GM21360 (cell line): ENCODE measurements around the gene GRM4.
"Not testable (repeated sequence)": the region's sequence is repeated elsewhere in the genome, so short reads cannot be mapped to it uniquely, and the experiment has no call there.

ENCODE experiments used
- ATAC-seq: cut with Tn5 transposase; IDR thresholded peaks from one replicate; pipeline ENCODE4 v1.9.1; 2021; ENCODE audit warnings: mild to moderate bottlenecking, moderate library complexity; ENCODE audit not compliant: unreplicated experiment

GRM4 gene

DNA sequence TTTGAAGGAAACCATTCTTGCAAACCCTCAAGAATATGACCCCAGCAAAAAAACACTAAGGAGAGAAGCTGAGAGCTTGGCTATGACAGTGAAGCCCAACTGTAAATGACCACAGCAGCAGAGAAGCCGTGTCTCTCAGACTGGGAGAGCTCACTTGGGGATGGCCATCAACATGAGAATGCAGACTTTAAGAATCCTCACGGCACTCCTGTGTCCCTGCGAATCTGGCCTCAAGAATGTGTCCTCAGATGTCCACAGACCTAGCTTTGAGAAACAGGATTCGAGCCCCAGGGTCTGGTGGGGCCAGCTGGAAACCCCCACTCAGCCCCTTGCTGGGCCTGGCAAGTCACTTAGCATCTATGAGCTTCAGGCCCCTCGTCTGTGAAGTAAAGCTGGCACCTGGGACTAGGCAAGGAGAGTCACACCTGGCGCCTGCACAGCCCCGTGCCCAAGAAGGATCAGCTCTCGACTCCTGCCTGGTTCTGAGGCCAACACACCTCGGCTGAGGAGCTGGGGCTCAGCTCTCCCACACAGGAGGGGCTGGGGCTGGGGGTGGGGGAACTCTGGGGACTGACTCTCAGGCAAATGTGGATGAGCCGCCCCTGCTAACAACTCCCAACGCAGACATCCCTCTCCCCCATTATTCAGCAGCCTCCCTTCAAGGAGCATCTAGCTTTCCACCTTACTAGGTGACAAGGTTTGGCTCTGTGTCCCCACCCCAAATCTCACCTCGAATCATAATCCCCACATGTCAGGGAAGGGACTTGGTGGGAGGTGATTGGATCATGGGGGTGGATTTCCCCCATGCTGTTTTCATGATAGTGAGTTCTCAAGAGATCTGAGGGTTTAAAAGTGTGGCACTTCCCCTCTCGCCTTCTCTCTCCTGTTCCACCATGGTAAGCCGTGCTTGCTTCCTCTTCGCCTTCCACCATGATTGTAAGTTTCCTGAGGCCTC, 97.7 kb downstream of the GRM4 start:
- no peak for ATAC-seq

DNA sequence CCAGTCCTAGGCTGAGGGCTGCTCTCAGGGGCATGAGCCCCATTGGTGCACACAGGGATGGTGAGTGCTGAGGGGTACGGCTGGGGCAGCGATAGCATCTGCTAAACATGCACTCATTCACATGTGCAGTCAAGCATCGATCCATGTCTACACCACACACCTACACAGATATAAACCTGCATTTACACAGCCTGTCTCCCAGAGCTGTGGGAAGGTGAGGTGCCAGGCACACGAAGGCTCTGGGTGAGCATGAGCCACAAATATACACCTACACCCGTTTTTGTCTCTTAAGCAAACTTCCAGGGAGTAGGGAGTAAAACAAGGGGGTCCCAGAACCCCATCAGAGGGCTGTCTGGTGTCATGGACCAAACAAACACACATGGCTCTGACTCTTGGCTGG, 99.3 kb downstream of the GRM4 start:
- no peak for ATAC-seq

DNA sequence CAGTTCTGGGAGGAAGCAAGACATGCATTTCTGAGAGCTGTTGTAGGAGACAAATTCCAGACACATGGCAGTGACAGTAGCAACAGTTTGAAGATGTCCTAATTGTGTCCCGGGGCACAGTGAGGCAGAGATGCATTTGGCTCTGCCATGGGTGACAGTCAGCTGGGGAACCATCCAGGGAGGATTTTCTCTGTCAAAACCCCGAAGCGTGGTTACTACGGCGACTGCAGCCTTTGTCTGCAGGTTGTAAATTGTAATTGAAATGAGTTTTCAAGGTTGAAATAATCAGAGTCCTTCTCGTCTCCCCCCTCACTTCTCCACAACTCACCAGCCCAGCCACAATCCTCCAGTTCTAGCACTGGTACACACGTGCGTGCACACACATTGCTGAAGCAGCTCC, 100.1 kb downstream of the GRM4 start:
- ATAC-seq, result no peak

DNA sequence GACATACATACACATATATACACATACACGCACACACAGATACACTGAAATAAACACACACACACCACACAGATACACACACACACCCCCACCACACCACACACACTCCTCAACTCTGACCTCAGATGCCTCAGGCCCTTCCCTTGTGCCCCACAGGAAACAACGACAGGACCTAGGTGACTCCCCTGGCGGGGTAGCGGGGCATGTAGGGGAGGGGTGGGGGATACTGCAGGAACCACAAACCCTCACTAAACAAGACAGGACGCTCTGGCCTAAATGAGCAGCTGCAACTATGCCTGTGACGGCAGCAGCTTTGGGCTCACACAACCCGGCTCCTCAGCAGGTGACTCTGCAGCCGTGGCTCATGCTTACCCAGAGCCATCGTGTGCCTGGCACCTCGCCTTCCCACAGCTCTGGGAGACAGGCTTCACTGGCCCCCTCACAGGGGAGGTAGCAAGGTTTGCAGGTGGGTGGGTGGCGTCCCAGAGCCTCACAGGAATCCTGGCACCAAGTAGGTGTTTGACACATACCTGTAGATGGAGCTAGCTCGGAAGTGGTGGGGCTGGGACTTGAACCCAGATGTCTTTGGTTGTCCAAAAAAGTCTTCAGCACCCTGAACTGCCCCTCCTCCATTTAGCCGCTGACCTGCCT, 100.8 kb downstream of the GRM4 start:
- ATAC-seq, result no peak

DNA sequence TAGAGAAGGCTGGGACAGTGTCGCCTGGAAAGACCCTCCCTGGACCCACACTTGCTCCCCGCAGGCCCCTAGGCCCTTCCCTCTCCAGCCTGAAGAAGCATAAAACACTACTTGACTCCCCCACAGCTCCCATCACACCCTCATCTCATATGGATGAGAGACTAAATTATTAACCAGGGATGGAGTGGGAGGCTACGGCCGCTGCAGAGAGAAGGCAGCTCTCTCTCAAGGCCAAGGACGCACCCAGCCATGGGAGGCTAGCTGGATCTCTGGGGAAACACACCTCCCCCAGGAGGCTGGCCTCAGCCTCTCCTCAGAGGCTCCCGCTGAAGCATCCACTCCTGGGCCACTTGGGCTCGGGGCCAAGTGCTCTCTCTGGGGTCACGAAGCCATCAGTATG, 102.5 kb downstream of the GRM4 start:
- no peak for ATAC-seq

DNA sequence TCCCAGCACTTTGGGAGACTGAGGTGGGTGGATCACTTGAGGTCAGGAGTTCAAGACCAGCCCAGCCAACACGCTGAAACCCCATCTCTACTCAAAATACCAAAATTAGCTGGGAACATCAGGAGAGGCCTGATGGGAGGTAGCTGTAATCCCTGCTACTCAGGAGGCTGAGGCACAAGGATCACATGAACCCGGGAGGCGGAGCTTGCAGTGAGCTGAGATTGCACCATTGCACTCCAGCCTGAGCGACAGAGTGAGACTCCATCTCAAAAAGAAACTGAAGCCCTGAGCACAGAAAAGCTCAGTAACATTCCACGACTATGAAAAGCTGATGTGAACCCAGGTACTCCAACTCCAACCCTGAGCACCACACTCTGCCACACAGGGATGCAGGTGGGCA, 103.9 kb downstream of the GRM4 start:
- ATAC-seq, result not testable (repeated sequence)

DNA sequence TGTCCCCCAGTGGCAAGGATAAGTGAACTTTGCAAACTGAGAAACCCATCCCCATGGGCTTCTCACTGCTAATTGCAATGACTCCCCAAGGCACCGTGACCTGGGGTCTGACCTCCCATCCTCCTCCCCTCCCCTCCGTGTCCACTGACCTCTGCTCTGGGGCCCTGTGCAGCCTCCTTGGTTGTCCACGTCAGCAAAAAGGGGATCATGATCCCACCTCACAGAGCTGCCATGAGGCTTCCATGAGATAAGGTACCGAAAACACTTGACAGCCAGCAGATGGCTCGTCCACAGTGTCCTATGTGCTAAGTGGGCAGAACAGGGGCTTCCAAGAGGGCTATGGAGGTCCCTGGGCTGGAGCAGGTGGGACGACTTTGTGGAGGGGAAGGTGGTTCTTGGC, 104.5 kb downstream of the GRM4 start:
- ATAC-seq, result no peak

DNA sequence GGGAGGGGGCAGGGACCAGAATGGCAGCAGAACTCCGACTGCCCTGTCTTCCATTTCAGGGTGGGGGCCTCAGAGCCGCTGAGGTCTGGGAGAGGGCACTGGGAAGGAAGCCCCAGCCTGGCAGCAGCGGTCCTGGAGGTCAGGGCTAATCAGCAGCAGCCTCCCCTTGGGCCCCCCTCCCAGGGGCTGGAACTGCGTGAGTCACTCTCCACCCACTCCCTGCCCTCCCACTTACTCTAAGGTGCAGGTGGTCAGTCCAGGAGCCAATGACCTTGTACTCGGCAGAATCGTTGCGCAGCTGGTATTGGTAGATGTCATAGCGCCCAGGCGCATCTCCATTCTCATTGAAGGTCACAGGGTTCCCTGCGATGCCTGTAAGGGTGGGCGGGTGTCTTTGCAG, 105.9 kb downstream of the GRM4 start:
- no peak for ATAC-seq

DNA sequence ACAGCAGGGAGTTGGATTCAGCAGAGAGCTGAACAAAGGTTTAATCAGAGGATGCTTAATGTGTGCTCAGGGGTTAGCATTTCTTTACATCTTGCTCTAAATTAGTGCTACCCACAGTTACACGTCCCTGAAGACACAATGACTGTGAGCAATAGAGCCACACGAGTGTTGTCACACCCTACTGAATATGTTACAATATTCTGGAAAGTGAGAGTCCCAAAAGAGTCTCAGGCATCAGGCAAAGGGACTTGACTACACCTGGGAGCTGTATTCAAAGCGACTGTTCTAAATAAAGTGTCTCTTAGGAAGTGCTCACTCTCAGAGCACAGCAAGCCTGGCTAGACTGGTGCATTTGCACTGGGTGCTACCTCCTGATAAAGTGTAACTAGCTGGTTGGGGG, 108.7 kb downstream of the GRM4 start:
- no peak for ATAC-seq

DNA sequence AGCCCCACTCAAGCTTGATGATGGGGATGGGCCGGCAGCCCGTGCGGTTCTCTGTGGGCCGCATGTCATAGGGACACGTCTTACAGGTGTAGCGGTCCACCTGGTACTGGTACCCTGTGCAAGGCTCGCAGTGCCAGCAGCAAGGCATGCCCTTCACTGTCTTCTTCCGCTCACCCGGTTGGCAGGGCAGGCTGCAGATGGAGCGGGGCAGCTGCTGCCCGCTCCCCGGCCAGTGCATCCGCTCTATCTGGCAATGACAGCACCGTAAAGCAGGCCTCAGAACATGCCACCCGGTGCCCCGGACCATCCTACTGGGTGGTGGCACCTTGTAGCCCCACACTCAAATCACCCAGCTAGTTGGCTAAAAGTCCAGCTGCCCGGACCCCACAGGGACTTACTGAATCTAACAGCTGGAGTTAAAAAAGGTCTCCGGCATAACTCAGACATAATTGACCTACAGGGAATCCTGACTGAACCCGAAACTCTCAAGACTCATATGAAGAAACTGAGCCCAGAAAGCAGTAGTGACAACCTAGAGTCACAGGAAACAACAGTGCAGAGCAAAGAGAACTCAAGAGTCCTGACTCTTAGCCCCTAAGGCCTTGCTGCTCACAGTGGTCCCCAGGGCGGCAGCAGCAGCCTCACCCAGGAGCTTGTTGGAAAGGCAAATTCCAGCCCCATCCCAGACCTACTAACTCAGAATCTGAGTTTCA, 109.4 kb downstream of the GRM4 start:
- ATAC-seq, result no peak

DNA sequence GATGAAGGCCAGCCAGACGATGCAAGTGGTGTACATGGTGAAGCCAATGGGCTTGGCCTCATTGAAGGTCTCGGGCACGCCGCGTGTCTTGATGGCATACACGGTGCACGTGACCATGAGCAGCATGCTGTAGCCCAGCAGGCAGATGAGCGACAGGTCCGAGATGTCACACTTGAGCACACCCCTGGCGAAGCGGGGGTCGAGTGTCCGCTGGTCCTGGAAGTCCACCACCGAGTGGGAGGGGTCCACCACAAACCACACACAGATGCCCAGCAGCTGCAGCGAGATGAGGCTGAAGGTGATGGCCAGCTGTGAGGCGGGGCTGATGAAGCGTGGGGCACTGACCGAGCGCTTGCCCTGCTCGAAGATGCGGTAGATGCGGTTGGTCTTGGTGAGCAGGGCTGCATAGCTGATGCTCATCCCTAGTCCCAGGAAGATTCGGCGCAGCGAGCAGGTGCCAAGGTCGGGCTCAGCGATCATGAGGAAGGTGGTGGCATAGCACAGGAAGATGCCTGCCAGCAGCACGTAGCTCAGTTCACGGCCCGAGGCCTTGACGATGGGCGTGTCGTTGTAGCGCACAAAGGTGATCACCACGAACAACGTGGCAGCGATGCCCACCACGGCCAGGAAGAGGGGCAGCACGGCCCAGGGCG, 110.1 kb downstream of the GRM4 start:
- ATAC-seq, result no peak

DNA sequence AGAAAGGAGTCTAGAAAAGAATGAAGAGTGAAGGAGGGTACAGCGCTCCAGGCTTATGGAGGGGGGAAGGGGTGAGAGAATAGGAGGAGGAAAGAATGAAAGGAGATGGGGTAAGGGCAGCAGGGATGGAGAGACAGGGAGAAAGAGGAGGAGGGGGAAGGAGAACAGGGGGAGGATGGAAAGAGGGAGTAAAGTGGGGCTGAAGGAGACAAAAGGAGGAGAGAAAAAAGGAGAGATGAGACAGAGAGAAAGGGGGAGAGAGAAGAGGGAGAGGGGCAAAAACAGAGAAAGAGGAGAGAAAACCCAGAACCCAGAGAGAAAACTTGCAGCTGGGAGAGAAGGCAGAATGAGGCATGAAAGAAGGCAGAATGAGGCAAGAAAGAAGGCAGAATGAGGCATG, 110.7 kb downstream of the GRM4 start:
- no peak for ATAC-seq

DNA sequence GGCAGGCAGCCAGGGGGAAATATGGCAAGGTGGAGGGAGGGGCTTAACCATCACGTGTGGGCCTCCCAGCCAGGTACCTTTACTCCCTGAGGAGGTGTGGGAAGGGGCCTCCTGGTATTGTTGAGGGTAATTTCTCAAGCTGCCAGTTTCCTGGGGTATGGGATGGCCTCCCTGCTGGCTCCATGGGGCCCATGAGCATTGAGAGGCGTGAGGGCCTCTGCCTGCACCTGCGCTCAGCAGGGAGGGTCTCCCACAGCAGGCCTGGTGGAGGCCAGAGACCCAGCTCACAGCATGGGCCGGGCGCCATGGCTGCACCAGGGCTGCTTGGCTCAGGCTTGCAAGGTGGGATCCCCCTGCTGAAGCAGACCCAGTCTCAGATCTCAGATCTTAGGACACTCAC, 113.0 kb downstream of the GRM4 start:
- no peak for ATAC-seq

DNA sequence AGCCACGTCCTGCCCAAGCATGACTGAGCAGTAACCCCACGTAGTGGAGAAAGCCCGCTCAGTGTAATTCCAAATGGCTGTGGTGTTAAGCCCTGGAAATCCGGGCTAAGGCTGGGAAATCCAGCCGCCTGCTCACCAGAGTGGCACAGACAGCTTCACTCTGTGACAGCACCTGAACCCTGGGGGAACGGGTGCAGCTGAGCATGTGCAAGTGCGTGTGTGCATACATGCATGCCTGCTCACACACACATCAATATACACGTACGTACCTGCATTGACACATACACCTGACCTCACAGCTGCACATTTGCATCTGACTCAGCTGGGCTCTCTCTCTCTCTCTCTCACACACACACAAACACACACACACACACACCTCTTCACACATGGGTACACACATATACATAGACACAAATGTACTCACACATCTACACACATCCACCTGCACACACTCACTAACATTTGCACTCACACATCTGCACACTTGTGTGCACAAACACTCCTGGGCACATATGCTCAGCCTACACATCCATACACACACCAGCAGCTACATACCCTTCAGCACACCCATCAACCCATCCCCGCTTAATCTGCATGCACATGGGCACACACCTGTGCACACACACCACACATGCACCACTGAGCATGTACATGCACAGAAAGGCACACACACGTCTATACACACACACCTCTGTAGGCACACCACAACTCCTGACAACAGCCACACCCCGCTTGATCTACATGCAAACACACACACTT, 114.1 kb downstream of the GRM4 start:
- ATAC-seq, result no peak

DNA sequence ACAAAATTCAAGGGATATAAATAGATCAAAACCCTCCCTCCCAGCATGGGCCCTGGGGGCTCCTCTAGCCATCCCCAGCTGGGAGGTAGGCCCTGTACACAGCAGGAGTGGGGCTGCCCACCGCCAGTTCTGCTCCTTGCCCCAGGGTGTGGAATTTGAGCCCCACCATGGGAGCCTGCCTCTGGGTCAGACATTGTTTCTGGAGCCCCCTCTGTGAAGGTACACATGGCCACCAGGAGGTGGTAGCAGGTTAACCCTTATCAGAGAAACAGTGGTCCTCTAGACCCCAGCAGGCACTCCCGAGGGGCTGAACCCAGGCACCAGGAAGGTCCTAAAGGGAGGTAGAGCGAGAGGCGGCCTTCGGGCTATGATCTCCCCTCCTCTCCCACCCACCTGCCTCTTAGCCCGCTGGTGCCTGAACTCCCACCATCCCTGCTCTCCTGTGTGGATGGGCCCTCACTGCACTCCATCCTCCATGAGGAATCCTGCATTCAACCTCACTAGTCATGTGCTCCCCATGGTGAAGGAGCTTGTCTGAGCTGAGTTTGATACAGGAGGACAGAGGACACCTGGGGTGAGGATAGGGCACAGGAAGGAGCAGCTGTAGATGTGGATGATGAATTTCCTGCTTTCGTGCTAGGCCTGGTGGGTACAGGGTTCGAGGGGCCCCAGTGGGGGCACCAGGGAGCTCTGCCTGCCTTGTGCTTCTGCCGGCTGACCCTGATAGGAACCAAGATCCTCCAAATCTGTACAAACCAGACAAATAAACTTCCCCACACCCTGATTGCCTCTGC, 114.9 kb downstream of the GRM4 start:
- ATAC-seq, result no peak

DNA sequence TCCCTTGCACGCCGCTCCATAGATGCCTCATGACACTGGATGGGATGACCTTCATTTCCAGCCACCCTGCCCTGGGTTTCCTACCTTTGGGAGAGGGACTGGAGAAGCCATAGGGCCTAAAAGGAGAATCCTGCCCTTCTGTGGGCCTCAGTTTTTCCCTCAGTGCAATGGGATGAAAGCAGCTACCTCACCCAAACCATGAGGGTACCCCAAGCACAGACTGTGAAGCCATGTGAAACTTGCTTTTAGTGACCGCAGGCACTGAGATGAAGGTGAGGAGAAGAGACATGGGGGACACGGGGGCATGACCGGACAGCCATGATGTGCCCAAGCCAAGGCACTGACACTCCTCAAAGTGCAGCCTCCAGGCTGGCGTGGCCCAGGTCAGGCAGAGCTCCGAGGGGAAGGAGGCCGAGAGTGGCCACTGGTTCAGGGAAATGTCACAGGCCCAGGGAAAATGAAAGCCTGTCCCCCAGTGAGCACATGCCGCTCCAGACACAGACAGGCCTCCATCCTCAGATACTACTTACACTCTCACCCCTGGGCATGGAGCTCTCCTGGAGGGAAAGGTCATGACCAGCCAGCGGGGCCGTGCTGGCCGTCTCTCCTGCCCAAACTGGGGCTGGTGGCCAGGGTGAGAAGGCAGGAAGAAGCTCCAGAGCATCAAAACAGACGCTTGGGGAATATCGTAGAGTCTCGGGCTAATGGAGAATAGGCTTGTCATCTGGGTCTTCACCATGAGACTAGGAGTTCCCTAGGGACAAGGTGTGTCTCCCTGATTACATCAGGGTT, 116.2 kb downstream of the GRM4 start:
- no peak for ATAC-seq

DNA sequence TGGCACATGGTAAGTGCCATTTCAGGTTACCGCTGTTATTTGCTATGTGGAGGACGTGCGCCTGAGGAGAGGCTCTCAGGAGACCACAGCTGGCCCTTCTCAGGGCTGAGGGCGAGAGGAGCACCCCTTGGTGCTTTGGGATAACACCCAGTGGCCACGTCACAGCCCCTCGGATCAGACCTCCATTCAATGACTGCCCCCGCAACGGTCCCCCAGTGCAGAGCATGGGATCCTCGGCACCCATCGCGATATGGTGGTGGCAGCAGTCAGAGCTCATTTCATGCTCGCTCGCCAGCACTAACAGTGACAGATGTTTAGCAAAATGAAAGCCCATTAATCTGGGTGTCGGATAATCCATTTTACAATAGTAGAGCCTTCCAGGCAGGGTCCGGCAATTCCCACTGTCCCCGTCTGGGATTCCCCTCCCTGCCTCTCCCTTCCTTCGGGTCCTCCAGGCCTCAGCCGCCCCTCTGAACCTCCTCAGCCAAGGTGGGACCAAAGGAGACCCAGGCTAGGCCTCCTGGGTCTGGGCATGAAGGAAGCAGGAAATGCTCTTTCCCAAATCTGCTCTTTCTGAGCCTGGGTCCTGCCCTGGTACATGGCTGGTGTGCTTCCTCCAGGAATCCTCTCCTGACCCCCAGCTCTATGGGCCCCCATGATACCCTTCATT, 117.1 kb downstream of the GRM4 start:
- no peak for ATAC-seq

DNA sequence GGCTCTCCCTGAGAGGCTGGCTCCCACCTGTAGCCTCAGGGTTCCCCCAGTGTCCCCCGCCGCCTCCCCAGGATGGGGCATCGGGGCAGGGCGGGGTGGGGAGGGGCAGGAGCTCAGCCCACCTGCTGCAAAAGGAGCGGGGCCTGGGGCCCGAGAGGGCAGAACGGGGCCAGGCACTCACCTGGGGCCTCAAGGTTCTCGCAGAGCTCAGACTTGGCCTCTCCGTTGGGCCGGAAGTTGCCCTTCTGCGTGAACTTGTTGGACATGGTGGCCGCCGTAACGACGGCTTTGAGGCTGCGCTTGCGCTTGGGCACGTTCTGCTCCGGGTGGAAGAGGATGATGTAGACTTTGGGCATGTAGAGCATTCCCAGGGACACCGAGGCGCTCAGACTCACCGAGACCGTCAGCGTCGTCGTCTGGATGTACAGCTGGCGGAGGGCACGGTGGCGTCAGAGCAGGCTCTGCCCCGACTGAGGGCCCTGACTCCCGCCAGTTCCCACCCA, 117.9 kb downstream of the GRM4 start:
- ATAC-seq, result no peak
